GM19467 (cell line): ENCODE data around the gene PIK3R4.

Source experiments
- ATAC-seq: cut with Tn5 transposase; IDR thresholded peaks from one replicate; pipeline ENCODE4 v1.9.1; 2021; ENCODE audit warnings: mild to moderate bottlenecking, moderate library complexity; ENCODE audit not compliant: unreplicated experiment

The PIK3R4 gene

DNA sequence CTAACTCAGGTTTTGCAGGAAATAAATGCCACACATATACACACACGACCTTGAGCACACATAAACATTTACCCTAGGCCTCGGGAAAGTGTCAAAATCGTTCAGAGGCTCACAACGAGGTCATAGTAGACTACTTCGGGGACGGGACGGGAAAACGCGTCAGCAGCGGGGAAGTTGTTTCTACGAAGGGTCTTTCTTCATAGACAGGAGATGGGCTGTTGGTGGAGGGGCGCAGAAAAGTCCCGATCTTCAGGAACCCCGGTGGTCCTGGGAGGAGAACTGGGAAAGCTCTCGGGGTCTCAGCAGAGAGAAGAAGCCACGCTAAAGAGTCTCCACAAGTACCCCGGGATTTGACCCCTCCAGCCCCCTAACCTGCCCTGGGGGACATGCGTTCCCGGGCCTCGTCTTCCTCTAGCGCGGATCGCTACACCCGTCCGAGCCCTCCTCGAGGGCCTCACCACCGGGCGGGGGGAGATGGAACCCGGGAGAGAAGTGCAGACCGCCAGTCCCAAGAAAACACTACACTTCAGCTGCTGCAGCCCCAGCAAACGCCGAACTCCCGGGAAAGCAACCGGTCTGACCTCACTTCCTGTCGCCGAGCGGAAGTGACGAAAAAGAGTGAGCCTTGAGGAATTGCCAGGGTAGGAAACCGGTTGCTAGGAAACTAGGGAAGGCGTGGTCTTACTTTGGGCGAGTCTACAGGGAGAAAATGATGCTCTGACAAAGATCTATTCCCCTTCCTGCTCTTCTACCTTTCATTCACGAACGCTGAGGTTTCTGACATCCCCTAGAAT lies at the start of gene PIK3R4:
TSS of gene PIK3R4 (minus strand) at position 584 of the 794 bp plus-strand sequence. CDS start 1,611 bp downstream, outside the sequence.
- ATAC-seq = peak; percentile 99

DNA sequence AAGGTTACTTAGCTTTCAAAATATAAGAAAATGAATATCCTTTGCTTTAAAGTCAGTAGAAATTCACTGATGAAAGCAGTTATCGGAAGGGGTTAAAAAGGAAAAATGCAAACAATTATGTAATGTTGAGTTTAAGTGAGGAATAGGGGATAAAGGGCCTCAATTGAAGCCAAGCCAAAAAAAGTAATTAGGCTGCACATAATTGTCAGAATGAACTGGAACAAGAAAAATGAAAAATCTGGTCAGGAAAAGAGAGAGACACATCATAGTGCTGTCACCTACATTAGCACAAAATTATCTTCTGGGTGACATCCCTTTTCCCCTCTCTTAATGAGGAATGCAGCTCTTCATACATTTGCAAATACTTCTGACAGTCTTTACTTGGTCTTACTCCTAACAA lies 48.8 kb upstream of the PIK3R4 start:
- ATAC-seq = no peak

DNA sequence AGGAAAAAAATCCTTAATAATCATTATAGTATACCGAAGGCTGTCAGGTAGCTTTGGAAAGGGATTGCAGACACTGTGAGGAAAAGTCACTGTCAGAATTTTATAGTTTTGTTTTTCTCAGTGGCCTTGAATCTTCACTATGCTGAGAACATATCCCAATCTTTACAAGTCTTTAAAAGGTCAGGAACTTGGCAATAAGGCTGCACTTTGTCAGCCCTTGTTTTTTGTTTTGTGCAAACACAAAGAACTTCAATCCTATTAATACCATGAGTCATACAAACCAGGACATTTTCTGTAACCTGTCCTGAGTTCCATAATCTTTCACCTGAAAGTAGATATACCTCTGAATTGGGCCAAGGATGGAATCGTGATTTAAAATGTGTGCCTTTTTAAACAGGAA lies 45.6 kb upstream of the PIK3R4 start:
- ATAC-seq = no peak

DNA sequence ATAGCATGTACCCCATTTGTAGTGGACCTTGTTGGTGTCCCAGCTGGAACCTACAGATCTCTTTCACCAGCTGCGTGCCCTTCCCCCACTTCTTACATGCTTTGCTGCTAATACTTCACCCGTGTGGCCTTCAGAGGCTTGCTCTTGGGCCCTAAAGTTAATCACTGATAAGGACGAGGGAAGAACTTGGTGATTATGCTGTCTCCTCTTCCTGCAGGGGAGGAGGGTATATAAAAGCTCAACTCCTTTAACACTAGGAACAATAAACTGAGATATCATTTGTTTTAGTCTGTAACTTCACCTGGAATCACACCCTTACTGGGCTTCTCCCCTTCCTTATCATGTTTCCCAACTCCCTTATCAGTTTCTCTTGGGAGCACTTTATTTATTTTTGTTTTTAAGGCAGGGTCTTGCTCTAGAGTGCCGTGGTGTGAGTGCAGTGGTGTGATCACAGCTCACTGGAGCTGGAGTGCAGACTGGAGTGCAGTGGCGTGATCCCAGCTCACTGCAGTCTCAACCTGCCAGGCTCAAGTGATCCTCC lies 43.2 kb upstream of the PIK3R4 start:
- no peak for ATAC-seq

DNA sequence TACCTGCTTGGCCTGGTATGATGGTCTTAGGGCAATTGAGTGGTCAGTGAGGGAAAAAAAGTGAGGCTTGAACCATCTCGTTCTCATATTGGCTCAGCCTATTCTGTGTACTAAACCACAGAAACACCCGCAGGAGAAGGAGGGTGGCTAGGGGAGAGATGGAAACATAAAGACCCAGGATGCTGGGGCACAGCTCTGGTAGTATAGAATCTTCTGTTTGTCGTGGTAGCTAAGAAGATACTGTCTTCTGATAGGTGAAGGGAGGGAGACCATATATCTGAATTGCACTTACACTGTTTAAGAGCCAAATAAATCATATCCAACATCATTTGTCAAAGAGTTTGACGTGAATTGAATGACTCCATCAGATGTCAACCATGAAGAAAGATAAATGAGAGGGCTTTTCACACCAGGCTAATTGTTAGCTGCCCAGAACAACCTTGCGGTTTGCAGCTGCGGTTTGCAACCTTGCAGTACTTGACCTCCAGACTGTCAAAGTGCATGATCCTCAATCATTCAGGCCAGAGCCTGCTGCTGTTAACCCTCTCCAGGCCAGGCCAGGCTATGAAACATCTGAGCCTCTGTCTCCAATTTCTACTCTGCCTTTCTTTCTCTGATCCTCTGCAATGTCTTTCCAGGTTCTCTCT lies 40.9 kb upstream of the PIK3R4 start:
- ATAC-seq = no peak

DNA sequence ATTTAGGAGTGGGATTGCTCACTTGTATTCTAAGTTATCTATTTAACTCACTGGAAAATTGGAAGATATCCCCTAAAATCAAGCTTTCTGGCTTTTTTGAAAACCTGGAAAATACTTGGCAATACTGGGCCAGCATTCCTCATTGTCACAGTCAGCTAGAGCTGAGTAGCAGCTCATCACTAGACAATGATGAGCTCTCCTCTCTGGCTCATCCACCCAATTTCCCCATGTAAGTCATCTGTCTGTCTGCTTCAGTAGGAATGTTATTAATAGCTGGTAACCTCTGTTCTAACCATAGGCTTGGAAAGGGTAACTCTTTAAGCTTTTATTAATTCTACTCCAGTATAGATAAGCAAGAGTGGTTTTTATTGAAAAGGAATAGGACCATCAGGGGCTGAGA lies 39.7 kb upstream of the PIK3R4 start:
- ATAC-seq = no peak

DNA sequence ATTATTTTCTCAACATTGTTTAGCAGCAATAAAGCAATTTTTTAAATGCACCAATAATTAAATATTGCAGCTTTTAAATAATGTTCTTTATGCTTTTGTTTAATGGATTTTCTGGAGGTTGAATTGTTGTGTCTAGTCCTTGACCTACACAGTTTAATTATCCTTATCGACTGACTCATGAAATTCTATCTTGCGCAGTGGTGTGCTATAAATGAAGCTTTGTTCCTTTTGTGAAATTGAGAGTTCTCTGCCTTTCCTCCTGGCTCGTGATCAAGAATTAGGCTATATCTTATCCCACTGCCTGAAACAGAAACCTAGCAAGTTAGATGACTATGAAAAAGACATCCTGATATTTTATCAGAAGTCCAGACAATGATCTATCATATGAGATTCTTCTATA lies 37.0 kb upstream of the PIK3R4 start:
- ATAC-seq = no peak

DNA sequence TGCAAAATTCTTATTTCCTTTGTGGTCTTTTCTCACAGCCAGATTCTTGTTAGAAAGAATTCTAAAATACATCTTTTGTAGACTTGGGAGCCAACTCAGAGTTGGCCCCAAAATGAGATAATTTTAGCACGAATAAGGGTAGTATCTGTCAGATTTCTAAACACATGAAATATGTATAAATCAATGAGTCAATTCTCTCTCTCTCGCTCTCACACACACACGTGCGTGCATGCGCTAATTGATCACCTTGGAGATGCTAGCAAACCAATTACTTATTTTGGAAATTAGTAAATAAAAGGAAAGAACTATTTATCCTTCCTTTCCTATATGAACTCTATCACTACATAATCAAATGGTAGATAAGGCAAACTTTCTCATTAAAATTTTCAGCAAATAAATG lies 32.9 kb upstream of the PIK3R4 start:
- ATAC-seq = no peak

DNA sequence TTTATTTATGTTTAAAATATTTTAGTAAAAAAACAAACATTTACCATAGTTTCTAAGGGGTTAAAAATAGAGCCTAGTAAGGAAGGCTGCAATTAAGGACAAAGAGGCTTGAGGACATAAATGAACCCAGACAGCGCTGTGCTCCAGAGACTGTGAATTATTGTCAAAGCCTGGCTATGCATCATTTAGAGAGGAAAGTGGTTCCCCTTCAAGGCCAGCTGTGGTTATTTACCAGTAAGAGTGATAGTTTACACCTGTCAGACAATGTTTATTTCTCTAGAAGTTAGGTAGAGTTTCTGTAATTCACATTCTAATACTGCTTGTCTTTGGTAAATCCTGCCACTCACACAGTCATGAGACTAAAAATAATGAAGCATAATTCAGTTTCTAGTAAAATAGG lies 32.4 kb upstream of the PIK3R4 start:
- ATAC-seq = peak; percentile 85

DNA sequence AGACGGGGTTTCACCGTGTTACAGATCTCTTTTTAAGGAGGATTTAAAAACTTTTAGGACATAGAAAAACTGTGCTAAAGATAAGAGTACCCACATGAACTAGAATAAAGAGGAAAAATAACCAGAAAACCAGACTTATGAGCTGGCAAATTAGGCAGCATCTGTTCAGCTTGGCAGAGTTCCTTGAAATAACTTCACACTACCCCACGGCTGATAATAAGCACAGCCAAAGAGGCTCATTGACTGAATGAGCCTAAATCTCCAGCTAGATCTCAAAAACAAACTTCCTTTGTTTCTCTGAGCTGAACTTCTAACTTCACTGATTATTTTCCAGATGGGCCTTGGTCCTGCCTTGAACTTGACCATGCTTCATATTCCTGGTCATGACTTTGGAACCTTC lies 26.7 kb upstream of the PIK3R4 start:
- ATAC-seq = no peak

DNA sequence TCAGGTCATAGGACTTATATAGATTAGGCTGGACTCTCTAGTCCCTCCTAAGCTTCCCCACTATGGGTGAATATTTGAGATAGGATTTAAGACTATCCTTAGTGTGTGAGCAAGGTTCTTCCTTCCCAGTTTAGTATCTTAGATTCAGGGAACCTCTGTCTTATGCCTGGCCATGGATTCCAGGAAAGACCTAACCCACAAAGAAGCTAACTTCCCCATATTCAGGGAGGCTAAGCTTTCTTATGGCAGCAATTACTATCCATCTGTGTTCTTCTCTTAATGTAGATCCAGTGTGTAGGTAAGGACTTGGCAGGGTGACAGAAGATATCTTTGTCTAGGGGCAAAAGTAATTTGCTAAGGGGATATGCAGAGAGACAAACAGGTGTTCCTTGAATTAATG lies 25.5 kb upstream of the PIK3R4 start:
- ATAC-seq = no peak

DNA sequence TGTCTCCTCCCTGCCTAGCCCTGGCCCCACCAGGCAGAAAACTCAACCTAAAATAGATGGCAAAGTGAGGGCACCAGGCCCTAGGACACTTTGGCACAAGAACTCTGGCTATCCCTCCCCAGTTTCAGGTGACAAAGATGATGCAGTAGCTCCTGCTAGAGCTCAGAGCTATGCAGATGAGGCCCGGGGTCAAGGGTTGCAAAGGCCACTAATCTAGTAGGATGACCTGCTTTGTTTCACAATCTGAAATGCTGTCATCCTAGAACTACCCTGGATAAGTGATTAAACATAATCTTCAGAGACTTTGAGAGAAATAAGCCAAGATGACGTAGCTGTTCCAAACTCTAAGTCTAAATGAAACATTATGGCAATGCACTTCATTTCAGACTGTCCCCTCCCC lies 24.0 kb upstream of the PIK3R4 start:
- ATAC-seq = no peak

DNA sequence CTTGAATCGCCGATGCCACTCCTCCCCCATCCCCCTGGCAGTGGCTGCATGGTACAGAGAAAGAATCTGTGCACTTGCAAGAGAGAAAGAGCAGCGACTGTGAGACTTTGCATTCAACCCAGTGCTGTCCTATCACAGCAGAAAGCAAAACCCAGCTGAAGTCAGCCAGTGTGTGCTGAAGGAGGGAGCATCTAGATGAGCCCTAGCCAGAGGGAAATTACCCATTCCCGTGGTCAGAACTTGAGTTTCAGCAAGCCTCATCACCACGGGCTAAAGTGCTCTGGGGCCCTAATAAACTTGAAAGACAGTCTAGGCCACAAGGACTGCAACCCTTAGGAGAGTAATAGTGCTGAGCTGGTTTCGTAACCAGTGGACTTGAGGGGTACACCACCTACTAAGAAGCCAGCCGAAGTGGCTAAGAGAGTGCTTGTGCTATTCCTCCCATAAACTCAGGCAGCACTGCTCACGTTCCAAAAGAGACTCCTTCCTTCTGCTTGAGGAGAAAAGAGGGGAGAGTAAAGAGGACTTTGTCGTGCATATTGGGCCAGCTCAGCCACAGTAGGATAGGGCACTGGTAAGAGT lies 15.2 kb upstream of the PIK3R4 start:
- no peak for ATAC-seq

DNA sequence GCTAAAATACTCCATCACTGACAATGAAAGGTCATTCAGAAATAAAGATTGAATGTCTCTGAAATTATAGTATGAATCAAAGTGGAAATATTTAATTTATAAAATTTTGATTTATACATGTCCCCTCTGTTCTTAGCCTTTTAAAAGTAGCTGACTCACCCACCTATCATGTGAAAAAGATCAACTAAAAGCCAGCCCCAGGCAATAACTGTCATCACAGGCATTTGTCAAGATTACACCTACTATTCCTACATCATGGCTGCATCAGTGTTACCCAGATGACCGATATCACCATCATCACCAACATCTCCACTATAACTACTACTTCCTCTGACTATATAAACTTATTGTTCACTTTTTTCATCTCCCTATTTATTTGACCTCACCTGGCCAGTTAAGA lies 14.3 kb upstream of the PIK3R4 start:
- no peak for ATAC-seq

DNA sequence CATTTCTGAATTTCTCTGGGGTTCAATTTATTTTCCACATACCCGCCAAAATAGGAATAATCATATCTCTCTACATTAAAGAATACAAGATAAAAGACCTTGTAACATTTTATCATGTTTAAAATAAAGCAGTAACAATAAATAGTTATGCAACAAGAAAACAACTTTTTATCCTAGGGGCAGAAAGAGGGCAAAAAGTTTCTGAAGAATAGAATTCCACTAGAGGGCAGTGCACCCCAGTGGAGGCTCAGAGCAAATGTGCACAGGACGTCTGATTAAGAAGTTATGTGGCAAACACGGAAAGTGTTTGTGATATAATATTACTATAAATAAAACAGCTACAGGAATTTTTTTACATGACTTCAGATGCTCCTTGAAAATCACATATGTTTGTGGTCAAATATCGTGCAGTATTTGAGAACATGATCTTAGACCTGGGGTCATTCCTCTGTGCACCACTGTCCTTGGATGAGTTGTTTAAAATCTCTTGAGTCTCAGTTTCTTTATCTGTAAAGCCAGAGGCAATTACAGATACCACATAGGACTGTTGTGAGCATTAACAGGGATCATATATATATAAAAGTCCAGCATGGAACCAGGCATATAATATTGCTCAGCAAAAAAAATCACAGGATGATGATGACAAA lies 13.2 kb upstream of the PIK3R4 start:
- peak; percentile 58 for ATAC-seq

DNA sequence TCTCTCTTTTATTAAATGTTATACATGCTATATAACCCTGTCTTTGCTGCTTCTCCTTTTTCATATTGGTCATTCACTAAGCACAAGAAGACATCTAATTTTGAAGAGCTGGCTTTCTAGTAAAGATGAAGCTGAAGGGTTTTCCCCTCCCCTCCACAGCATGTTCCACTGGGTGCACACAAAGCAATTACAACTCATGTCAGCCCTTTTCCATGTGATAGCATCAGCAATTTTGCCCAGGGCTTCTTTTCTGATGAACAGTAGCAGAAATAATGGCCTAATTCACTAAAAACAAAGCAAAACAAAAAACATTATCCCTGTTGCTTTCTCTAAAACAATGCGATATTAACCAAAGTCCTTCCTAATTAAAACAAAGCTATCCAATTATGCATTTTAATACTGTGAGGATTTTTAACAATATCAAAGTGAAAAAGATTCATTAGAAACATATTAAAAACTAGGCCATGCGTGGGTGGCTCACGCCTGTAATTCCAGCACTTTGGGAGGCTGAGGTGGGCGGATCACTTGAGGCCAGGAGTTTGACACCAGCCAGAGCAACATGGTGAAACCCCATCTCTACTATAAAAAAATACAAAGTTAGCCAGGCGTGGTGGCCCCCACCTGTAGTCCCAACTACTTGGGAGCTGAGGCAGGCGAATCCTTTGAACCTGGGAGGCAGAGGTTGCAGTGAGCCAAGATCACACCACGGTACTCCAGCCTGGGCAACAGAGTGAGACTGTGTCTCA lies 12.2 kb upstream of the PIK3R4 start:
- no peak for ATAC-seq

DNA sequence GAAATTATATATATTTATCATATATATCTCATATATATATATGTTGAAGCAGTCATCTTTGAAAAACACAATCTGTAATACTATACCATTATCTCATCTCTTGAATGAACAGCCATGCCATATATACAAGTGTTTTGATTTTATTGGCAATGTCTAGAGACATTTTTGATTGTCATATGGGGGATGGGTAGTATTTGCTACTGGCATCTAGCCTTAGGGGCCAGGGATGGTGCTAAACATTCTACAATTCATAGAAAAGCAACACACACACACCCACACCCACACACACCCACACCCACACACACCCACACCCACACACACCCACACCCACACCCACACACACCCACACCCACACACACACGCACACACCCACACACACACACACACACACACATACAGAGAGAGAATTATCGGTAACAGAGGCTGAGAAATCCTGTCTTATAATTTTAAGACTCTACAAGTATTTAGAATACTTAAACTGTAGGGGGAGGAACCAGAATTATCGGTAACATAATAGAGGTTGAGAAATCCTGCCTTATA lies 11.1 kb upstream of the PIK3R4 start:
- ATAC-seq = no peak

DNA sequence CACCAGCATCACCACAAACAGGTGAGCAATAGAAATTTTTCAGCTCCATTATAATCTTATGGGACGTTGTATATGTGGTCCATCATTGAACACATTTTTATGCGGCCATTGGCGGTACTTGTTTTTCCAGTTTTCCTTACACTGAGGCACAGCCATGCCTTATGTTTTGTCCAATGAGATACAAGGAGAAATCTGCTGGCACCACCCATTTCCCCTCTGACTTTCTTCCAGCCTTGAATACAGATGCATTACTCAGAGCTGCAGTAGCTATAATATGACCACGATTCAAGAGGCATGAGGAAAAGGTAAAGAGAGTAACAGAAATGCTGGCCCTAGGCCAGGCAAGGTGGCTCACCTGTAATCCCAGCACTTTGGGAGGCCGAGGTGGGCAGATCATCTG lies 9.0 kb upstream of the PIK3R4 start:
- ATAC-seq = no peak

DNA sequence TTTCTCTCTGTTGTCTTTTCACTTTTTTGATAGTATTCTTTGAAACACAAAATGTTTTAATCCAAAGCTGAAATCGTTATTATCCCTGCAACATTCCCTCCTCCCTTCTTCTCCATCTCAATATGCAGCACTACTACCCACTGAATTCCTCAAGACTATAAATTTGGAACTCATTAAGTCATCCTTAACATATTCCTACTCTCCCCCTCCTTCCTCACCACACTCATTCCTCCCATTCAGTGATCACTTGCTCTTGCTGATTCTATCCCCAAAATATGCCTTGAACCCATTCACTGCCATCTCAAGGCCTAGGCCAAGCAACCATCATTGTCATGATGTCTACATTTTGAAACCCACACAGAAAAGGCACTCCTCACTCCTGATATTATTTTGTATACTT lies 2.4 kb upstream of the PIK3R4 start:
- ATAC-seq = no peak

DNA sequence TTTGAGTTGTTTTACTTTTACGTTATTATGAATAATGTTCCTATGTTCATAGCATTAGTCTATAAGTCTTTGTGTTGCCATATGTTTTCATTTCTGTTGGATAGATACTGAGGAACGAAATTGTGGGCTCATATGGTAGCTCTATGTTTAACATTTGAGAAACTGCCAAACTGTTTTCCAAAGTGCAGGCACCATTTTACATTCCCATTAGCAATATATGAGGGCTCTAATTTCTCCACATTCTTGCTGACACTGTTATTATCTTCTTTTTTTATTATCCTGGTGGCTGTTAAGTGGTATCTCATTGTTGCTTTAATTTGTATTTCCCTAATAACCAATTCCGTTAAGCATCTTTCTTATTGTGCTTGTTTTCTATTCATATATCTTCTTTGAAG lies 1.8 kb upstream of the PIK3R4 start:
- no peak for ATAC-seq

DNA sequence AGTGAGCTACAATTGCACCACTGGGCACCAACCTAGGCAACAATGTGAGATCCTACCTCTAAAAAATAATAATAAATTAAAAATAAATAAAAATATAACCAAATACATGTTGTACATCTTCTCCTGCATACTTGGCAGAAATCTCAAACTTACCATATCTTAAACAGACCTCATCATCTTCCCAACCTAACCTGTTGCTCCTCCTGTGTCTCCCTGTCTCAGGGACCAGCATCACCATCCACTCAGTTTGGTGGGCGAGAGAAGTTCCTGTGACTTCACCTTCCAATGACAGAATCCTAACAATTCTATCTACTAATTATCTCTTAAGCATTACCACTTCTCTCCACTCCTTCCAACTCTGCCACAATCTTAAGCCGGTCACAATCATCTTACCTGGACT lies 3.3 kb downstream of the PIK3R4 start:
- ATAC-seq = no peak
